Measurements from ENCODE around the gene OGFOD1.

The OGFOD1 gene

DNA sequence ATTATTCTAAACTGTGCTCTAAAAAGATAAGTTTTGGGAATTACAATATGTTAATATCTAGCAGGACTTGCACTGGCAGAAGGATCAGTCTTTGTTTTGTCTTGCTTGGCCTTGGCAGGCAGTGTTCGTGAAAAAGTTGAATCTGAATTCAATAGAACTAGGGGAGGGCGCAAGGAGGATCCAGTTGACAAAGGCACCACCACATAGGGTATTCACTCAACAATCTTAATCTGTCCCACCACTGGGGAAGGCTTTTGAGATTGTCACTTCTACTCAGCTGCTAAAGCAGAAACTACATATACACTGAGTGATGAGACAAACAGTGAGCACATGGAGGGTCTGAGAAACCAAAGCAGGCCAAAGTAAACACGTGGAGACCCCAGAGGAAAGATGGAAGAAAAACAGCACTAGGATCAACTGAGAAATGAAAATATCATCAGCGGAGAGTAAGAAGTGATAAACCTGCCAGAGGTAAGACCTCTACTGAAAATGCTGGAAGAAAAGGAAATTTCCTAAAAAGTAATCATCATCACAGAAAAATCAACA lies 28.4 kb upstream of the OGFOD1 start:
- Mint-ChIP-seq H3K9me3 (no peaks in the 10 kb centered on the region), H3K36me3 (no peaks in the 10 kb centered on the region), H3K27ac (peak overlapping the region; percentile 1), H3K4me3 (peak overlapping the region; percentile 87), H3K4me1 (peaks cover 47% of the 10 kb centered on the region)
- DNase-seq (ENCODE audit: low spot score in 2 of 2) (no peak), ATAC-seq (no peak)

DNA sequence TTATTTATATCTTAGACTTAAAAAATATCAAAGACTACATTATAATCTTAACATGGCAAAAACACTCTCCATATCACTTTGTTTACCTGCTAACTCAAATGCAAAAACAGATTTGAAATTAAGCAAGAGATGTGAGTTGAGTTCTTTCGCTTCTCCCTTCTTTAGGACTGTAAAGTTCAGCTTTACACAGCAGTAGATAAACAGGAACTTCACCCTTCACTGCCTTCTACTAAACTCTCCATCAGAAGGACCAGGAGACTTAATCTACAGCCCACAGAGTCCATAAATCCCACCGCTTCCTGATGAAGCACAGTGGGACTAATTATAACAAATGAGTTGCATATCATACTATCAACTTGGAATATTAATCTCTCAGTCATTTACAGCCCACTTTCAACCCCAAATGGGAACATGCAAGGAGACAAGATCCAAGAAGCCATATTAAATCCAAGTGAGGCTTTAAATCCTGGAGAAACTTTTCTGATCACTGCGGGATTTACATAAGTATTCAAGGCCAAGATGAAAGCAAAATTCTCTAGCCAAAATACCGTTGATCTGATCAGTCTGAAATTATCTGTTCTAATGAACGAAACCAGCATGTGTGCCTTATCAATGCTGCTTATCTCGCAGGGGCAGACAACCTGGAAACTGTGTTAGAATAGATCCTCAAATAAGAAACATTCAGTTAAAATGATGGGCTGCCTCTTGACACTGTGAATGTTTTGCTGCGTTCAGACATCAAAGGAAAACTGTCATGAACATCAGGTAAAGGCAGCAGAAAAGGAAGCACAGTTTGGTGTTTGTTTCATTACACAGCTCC lies 27.6 kb upstream of the OGFOD1 start:
- DNase-seq (ENCODE audit: low spot score in 2 of 2) (no peak), ATAC-seq (no peak)
- no peaks in the 10 kb centered on the region for H3K9me3 Mint-ChIP-seq
- no peaks in the 10 kb centered on the region for H3K36me3 Mint-ChIP-seq
- peak overlapping the region; percentile 87 for H3K27ac Mint-ChIP-seq
- peaks cover 47% of the 10 kb centered on the region for H3K4me1 Mint-ChIP-seq
- peak overlapping the region; percentile 87 for H3K4me3 Mint-ChIP-seq

DNA sequence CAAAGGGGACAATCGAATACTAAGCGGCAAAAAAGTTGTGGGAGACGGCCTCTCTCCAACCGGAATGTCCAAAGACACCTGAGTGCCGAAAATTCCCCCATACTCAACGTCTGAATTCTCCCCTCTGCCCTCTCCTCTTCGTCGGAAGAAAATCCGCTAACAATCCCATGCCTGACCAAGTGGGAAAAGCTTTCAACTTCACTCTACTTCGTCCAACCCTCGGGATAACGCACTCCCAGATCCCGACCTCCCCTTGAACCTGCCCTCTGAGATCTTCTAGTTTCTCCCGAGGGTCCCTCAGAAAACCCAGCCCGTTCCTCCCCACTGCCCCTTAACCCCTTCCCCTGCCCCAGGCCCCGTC lies 27.0 kb upstream of the OGFOD1 start:
- peak overlapping the region; percentile 87 for H3K27ac Mint-ChIP-seq
- H3K36me3 Mint-ChIP-seq, result peaks cover 4% of the 10 kb centered on the region
- ATAC-seq, result no peak
- H3K9me3 Mint-ChIP-seq, result no peaks in the 10 kb centered on the region
- peak overlapping the region; percentile 87 for H3K4me3 Mint-ChIP-seq
- no peak for DNase-seq (ENCODE audit: low spot score in 2 of 2)
- H3K4me1 Mint-ChIP-seq, result peaks cover 47% of the 10 kb centered on the region

DNA sequence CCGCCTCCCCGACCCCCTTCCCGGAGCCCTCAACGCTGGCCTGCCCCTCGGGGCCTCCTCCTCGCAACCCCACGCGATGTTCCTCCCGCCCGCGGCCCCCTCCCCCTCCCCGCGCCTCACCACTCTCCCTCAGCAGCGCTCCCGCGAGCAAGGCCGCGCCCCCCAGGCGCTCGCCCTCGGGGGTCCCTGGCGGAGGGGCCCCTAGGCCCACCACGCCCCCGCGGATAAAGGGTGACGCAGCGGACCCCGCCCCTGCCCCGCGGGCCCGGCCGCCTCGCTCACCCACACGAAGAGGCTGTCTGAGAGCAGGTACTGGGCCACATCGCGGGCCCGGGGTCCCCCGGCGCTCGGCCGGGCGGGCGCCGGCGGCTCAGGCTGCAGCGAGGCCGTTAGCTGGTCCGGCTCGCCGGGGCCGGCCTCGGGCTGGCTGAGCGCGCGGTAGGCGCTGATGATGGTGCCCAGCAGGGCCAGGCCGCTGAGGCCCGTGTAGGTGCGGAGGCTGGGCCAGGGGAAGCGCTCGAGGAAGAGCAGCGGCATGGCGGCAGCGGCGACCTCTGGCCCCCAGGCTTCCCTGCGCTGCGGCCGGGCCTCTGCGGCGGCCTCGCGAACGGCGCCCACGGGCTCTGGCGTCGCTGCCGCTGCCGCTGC lies 26.4 kb upstream of the OGFOD1 start:
- Mint-ChIP-seq H3K9me3 (no peaks in the 10 kb centered on the region), H3K4me1 (peaks cover 47% of the 10 kb centered on the region), H3K36me3 (peaks cover 9% of the 10 kb centered on the region), H3K27ac (peak overlapping the region; percentile 87), H3K4me3 (peak overlapping the region; percentile 87)
- peak; percentile 69 for ATAC-seq
- peak; percentile 18 to 77 for DNase-seq (ENCODE audit: low spot score in 2 of 2)

DNA sequence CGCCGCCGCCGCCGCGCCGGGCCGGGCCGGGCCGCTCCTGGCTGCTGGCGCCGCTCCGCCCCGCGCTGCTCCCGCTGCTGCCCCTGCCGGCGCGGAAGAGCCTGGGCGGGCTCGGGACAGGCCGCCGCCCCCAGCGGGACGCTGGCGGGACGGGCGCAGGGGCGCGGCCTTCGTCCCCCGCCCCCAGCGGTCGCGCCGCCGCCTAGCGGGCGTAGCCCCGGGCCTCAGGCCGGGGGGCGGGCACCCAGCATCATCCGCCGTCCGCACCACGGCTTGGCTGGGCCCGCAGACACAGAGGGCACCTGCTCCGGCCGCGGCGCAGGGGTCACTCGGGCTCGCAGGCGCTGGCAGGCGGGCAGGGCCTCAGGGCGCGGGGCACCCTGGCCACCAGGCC lies 25.9 kb upstream of the OGFOD1 start, which contains the start of gene AMFR:
AMFR (minus strand) TSS at position 107 of the 394 bp plus-strand sequence. CDS start 218 bp downstream, outside the sequence.
- peak within 1 kb of the TSS; percentile 87 for H3K27ac Mint-ChIP-seq
- peaks cover 42% of the 10 kb centered on the region for H3K4me1 Mint-ChIP-seq
- H3K9me3 Mint-ChIP-seq, result no peaks in the 10 kb centered on the region
- H3K4me3 Mint-ChIP-seq, result peak within 1 kb of the TSS; percentile 87
- DNase-seq (ENCODE audit: low spot score in 2 of 2) (peak; percentile 72 to 79), ATAC-seq (peak; percentile 94)
- peaks cover 14% of the 10 kb centered on the region for H3K36me3 Mint-ChIP-seq

DNA sequence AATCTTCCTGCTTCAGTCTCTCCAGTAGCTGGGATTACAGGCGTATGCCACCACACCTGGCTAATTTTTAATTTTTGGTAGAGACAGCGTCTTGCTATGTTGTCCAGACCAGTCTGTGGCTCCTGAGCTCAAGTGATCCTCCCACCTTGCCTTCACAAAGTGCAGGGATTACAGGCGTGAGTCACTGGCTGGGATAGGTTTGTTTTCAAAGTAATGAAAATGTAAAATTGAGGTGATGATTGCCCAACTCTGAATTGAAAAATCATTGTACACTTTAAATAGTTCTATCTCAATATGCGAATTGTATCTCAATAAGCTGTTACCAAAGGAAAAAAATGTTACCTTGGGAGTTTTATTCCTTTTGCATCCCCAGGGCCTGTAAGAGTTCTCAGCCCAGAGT lies 24.8 kb upstream of the OGFOD1 start:
- peaks cover 35% of the 10 kb centered on the region for H3K4me1 Mint-ChIP-seq
- DNase-seq (ENCODE audit: low spot score in 2 of 2), result no peak
- no peak overlapping the region for H3K27ac Mint-ChIP-seq
- H3K36me3 Mint-ChIP-seq, result peaks cover 26% of the 10 kb centered on the region
- no peaks in the 10 kb centered on the region for H3K9me3 Mint-ChIP-seq
- peak overlapping the region; percentile 87 for H3K4me3 Mint-ChIP-seq
- no peak for ATAC-seq

DNA sequence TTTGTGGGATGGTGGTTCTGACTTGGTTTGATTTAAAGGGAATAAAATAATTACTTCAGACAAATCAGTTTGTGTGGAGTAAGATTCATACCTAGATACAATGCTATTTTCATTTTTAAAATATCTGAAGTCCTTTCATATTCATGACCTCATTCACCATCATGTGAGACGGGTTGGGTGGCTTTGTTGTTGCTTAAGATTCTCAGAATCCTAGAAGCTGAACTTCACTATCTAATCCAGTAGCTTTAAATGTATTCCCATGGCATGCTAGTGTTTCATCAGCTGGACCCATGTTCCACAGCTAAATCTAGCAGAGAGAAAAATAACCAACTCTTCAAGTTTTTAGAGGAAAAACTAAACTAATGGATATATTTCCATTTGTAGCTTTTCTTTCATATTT lies 23.3 kb upstream of the OGFOD1 start:
- ATAC-seq, result peak; percentile 29

DNA sequence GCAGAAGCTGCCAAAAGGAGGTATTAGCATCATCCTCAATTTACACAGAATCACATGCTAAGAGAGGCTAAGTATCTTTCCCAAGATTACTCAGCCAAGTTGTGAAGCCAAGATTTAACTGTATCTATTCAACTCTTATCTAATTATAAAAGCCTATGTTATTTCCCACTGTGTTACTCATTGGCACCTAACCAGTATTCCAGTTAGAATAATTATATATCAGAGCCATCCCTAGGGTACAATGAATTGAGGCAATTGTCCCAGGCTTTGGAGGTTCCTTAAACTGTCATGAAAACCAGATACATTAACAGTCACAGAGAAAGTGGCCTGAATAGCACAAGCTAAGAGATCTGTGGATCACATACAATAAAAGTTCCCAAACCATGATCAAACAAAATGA lies 15.1 kb upstream of the OGFOD1 start:
- peaks cover 97% of the 10 kb centered on the region for H3K36me3 Mint-ChIP-seq
- H3K27ac Mint-ChIP-seq, result peak overlapping the region; percentile 36

More for the DNA sequence above, 23.3 kb upstream of the OGFOD1 start:
- DNase-seq (ENCODE audit: low spot score in 2 of 2), result no peak
- Mint-ChIP-seq H3K4me3 (no peak overlapping the region), H3K4me1 (peaks cover 20% of the 10 kb centered on the region), H3K9me3 (no peaks in the 10 kb centered on the region), H3K36me3 (peaks cover 41% of the 10 kb centered on the region), H3K27ac (peak overlapping the region; percentile 29)

DNA sequence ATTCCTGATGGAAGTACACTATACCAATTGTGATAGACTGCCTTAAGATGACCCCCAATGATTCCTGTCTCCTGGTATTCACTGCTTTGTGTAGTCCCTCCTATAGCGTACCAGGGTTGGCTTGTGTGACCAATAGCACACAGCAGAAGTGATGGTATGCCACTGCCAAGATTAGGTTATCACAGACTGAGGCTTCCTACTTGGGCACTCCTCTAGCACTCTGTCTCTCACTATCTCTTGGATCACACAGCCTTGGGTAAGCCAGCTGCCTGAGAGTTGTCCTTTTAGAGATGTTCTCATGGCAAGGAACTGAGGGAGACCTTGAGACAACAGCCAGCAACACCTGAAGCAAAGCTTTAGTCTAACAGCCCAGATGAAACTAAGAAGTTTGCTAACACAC lies 13.3 kb upstream of the OGFOD1 start:
- Mint-ChIP-seq H3K4me3 (no peak overlapping the region), H3K4me1 (peaks cover 13% of the 10 kb centered on the region), H3K36me3 (peaks cover 97% of the 10 kb centered on the region), H3K27ac (no peak overlapping the region), H3K9me3 (no peaks in the 10 kb centered on the region)
- DNase-seq (ENCODE audit: low spot score in 2 of 2), result no peak
- no peak for ATAC-seq

More for the DNA sequence above, 15.1 kb upstream of the OGFOD1 start:
- DNase-seq (ENCODE audit: low spot score in 2 of 2) (no peak), ATAC-seq (no peak)
- peaks cover 7% of the 10 kb centered on the region for H3K4me1 Mint-ChIP-seq
- H3K4me3 Mint-ChIP-seq, result no peak overlapping the region
- H3K9me3 Mint-ChIP-seq, result no peaks in the 10 kb centered on the region

DNA sequence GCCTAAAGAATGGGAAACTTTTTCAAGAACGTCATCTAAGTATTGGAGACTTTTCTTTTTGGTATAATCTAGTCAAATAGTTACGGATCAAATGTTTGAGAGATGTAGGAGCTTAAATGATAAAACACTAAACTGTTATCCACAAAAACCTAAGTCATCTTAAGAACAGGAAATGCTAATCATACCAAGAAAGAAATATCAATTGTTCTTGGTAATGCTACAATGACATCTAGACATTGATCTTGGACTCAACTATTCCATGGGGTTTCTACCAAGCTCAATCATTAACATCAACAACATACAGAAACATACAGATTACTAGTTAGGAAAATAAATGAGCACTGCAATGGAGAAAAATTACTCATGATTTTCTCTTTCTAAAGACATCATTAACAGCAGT lies 4.1 kb upstream of the OGFOD1 start:
- Mint-ChIP-seq H3K9me3 (no peaks in the 10 kb centered on the region), H3K27ac (peak overlapping the region; percentile 86), H3K4me1 (peaks cover 41% of the 10 kb centered on the region), H3K36me3 (peaks cover 89% of the 10 kb centered on the region), H3K4me3 (peak overlapping the region; percentile 89)
- ATAC-seq (peak; percentile 30), DNase-seq (ENCODE audit: low spot score in 2 of 2) (no peak)

DNA sequence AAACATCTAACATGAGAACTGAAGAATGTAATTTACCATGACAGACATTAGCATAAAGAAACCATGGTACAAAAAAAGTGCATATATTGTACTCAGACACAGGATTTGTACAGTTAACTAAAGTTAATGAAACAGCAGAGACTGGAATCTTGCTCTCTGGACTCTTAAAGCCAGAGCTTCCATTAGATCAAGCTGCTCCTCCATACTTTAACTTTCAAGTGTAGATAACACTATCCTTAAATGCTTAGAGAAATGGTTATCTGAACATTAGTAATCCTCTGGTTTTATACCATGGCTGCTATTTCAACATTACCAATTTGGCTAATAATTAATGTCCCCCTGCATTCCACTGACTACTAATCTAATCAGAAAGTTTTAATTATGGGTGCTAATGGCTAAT lies 3.3 kb upstream of the OGFOD1 start:
- H3K27ac Mint-ChIP-seq, result peak overlapping the region; percentile 86
- DNase-seq (ENCODE audit: low spot score in 2 of 2) (no peak), ATAC-seq (no peak)
- H3K36me3 Mint-ChIP-seq, result peaks cover 88% of the 10 kb centered on the region
- peak overlapping the region; percentile 89 for H3K4me3 Mint-ChIP-seq
- H3K9me3 Mint-ChIP-seq, result no peaks in the 10 kb centered on the region
- H3K4me1 Mint-ChIP-seq, result peaks cover 46% of the 10 kb centered on the region

DNA sequence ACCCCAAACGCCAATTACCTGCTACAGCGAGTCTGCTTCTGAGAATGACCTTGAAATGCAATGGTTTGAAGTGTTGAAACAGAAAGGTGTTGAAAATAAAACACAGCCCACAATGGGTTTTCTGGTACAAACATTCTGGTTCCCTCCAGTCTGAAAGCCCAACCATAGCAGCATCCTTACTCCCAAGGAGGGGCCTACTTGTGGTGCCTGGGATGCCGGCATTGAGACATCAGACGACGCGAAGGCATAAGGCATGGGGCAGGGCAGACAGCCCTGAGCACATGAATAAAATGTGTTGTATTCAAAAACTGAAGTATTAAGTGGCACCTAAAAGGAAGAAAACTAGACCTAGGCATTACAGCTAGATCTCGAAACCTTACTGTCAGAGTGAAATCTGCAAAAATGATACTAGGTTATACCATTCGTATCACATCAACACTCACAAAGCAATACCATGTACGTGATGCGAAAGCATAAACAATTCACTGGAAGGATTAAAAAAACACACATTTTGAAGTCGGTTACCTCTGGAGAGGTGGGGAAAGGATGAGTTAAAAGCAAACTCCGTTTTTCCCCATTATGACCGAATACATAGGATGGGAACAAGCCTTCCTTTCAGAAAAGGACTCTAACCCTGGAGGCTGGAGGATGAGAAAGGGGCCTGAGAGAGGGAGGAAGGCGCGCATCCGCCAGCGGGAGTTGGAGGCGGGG lies 924 bp upstream of the OGFOD1 start:
- peak overlapping the region; percentile 99 for H3K27ac Mint-ChIP-seq
- H3K4me3 Mint-ChIP-seq, result peak overlapping the region; percentile 89
- H3K9me3 Mint-ChIP-seq, result no peaks in the 10 kb centered on the region
- H3K36me3 Mint-ChIP-seq, result peaks cover 85% of the 10 kb centered on the region
- peaks cover 52% of the 10 kb centered on the region for H3K4me1 Mint-ChIP-seq
- ATAC-seq (peak; percentile 57), DNase-seq (ENCODE audit: low spot score in 2 of 2) (peak; percentile 25 to 63)

DNA sequence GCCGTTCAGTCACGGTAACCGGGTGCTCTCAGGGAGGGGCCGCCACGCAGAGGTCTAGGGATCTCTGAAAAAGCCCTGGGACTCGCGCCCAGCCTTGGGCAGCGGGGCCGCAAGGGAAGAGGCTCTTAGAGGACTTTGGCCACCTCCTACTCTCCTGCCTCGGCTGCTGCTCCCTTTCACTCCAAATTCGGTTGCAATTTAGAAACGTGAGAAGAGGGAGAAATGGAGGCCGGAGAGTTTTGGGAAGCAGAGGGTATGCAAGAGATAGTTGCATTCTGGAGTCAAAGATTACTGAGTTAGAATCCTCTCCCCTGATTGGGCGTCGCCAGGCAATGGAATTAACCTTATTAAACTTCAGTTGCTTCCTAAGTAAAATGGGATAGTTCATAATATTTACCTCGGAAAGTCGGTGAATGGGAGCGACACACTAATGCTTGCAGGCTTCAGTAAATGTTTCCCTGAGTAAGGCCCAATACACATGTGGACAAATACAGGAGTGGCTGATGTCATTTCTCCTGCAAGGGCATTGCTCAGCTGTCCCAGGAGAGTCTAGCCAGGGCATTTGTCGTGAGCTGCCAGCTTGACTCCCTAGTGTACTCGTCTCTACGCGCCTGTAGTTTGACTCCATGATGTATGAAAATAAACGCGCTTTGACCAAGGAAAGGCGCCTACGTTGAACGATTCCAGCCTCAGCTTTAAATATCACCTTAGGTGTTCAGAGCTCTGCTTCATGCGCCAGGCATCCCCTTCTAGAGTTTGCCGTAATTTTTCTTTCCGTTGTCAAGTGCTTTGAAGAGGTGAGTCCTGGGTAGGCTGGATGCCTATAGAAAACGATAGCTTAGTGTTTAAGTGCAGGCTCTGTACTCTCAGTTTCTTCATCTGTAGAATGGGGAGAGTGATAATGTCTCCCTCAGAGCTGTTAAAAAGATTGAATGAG lies 667 bp downstream of the OGFOD1 start:
- ATAC-seq (peak; percentile 55), DNase-seq (ENCODE audit: low spot score in 2 of 2) (no peak)
- H3K9me3 Mint-ChIP-seq, result no peaks in the 10 kb centered on the region
- peak overlapping the region; percentile 99 for H3K27ac Mint-ChIP-seq
- peak overlapping the region; percentile 89 for H3K4me3 Mint-ChIP-seq
- peaks cover 55% of the 10 kb centered on the region for H3K4me1 Mint-ChIP-seq
- H3K36me3 Mint-ChIP-seq, result peaks cover 85% of the 10 kb centered on the region

DNA sequence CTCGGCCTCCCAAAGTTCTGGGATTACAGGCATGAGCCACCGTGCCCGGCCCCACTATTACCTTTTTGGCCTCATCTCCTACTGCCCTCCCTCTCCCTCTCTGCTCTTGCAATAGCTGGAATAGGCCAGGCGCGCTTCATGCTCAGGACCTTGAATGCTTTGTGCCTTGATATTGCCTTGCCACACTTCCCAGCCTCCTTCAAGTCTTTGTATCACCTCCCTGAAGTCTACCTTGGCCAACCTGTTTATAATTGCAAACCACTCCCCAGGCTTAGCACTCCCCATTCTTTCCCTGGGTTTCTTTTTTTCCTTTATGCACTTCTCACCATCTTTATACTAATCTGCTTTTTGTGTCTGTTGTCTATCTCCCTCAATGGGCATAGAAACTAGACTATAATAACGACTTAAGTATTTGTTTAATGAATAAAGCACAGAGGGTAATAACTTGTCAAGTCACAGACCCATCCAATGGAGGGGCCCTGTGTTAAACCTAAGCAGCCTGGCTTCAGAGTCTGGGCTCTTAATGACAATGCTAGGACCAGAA lies 6.6 kb downstream of the OGFOD1 start:
- Mint-ChIP-seq H3K9me3 (no peaks in the 10 kb centered on the region), H3K27ac (no peak overlapping the region), H3K4me1 (peaks cover 15% of the 10 kb centered on the region), H3K4me3 (no peak overlapping the region), H3K36me3 (peaks cover 97% of the 10 kb centered on the region)
- ATAC-seq (no peak), DNase-seq (ENCODE audit: low spot score in 2 of 2) (no peak)
